K562 (cell line): Measurements from ENCODE around the gene SORCS2. TPM values are rescaled to one million over a fixed set of nuclear protein-coding genes. Genes with fewer than 3 reads are reported as not detected.

ENCODE experiments used
- ATAC-seq: fragments of 200-7000 bp; cut with Tn5 transposase; 3 replicates; pipeline ENCODE4 v1.9.1; 2020; ENCODE audit warnings: moderate library complexity
- BruUV-seq: library from RNA; stranded (reverse); fragments of 400-500 nt; replicated peaks from 2 replicates; lab custom pipeline; 2021; lab: Mats Ljungman, UMichigan
- CTCF ChIA-PET: fragments of 300-600 bp; formaldehyde crosslinking; extraction: SDS; loops from one replicate; lab custom pipeline; 2021; ENCODE audit warnings: low intra/inter-chr PET ratio; lab: Yijun Ruan, JAX
- POLR2A ChIA-PET: fragments of 300-600, 350-650 bp; sonication (Branson Sonifier 250); formaldehyde crosslinking; extraction: SDS; loops from one replicate; lab custom pipeline; 2021; ENCODE audit warnings: antibody characterized with exemption, inconsistent platforms; lab: Yijun Ruan, JAX
- DNase-seq, 4 experiments: peaks; one replicate each; pipeline versions ENCODE4 v3.0.0 to v3.0.0-alpha.2; 2011 to 2018; ENCODE audit warnings: low spot score in 3 of 4, mixed read lengths in 3 of 4; ENCODE audit errors: extremely low read depth in 1 of 4
- FAIRE-seq: peaks from 2 replicates; lab custom pipeline; 2011; peaks lifted over from hg19 to GRCh38; lab: Jason Lieb, UNC
- H2AFZ ChIP-seq: 2 replicates; pipeline ENCODE4 v1.6.0; 2011; ENCODE audit warnings: low read depth, low read length, control low read depth, inconsistent platforms
- H3K27ac ChIP-seq: fragments of 200-600 bp; 3 replicates; pipeline ENCODE4 v1.8.0; 2011; ENCODE audit warnings: low read depth, mild to moderate bottlenecking, control low read depth, inconsistent platforms, low read length, moderate library complexity, mixed read lengths; ENCODE audit errors: extremely low read depth
- H3K27me3 ChIP-seq, 2 experiments: fragments of 300-600 bp in 1 of 2; 2 replicates in 1 of 2; 3 replicates in 1 of 2; pipeline versions ENCODE4 v1.6.0 to v1.8.0; 2011; ENCODE audit warnings: inconsistent platforms in 2 of 2, low read length in 2 of 2, mild to moderate bottlenecking in 1 of 2, mixed read lengths in 1 of 2, moderate library complexity in 1 of 2; ENCODE audit not compliant: control insufficient read depth in 2 of 2, insufficient read depth in 2 of 2
- H3K36me3 ChIP-seq: fragments of 300-600 bp; 3 replicates; pipeline ENCODE4 v1.8.0; 2011; ENCODE audit warnings: mild to moderate bottlenecking, low read length, inconsistent platforms; ENCODE audit not compliant: control insufficient read depth, insufficient read depth
- H3K4me1 ChIP-seq, 2 experiments: fragments of 200-600 bp in 1 of 2; replicated peaks in 1 of 2; 2 replicates in 1 of 2; 3 replicates in 1 of 2; pipeline versions ENCODE4 v1.5.1 to v1.8.0; 2011; ENCODE audit warnings: inconsistent platforms in 2 of 2, low read length in 2 of 2, mild to moderate bottlenecking in 1 of 2, mixed read lengths in 1 of 2, moderate library complexity in 1 of 2; ENCODE audit not compliant: control insufficient read depth in 2 of 2, insufficient read depth in 2 of 2
- H3K4me2 ChIP-seq: 2 replicates; pipeline ENCODE4 v1.6.1; 2011; ENCODE audit warnings: low read length, control low read depth, inconsistent platforms, mixed read lengths; ENCODE audit not compliant: insufficient read depth
- H3K4me3 ChIP-seq: fragments of 200-600 bp; sonication (generic), shearing (Covaris generic); 2 replicates; pipeline ENCODE4 v1.5.1; 2016; ENCODE audit warnings: control low read depth, inconsistent platforms
- H3K79me2 ChIP-seq: fragments of 200-600 bp; 3 replicates; pipeline ENCODE4 v1.8.0; 2011; ENCODE audit warnings: low read length, inconsistent platforms; ENCODE audit not compliant: control insufficient read depth, insufficient read depth
- H3K9ac ChIP-seq, 2 experiments: 2 replicates each; pipeline versions ENCODE4 v1.6.0 to v1.6.1; 2011; ENCODE audit warnings: low read depth in 2 of 2, low read length in 2 of 2, control low read depth in 1 of 2, inconsistent platforms in 1 of 2, mild to moderate bottlenecking in 1 of 2, mixed read lengths in 1 of 2; ENCODE audit not compliant: insufficient read depth in 1 of 2
- H3K9me1 ChIP-seq: one replicate; pipeline ENCODE4 v1.6.0; 2011; ENCODE audit warnings: inconsistent platforms, mild to moderate bottlenecking, low read length, moderate library complexity; ENCODE audit not compliant: control insufficient read depth, insufficient read depth
- H3K9me3 ChIP-seq: replicated peaks from 2 replicates; pipeline ENCODE4 v1.5.1; 2011; ENCODE audit warnings: low read depth, low read length, inconsistent platforms; ENCODE audit not compliant: control insufficient read depth, insufficient read depth
- H4K20me1 ChIP-seq: replicated peaks from 2 replicates; pipeline ENCODE4 v1.6.1; 2011; ENCODE audit warnings: low read length, inconsistent platforms, mixed read lengths; ENCODE audit not compliant: control insufficient read depth, insufficient read depth
- BDP1 ChIP-seq: IDR thresholded peaks from 3 replicates; pipeline ENCODE4 v1.6.1; 2011; ENCODE audit not compliant: insufficient read length, insufficient read depth
- CBFA2T2 ChIP-seq: fragments of 450-650 bp; conservative IDR thresholded peaks from 2 replicates; pipeline ENCODE4 v1.6.1; 2017; ENCODE audit warnings: mild to moderate bottlenecking
- HNRNPLL ChIP-seq: fragments of 200-400 bp; formaldehyde crosslinking; IDR thresholded peaks from 2 replicates; pipeline ENCODE4 v1.6.1; 2017; ENCODE audit warnings: low read length, low read depth, mild to moderate bottlenecking; ENCODE audit not compliant: poor library complexity, severe bottlenecking
- MLX ChIP-seq, 2 experiments: fragments of 450-650 bp in 1 of 2; sonication (generic) in 1 of 2; formaldehyde crosslinking; conservative IDR thresholded peaks; 2 replicates each; pipeline versions ENCODE4 v1.4.0 to v1.8.1; 2020 to 2022; ENCODE audit warnings: mild to moderate bottlenecking in 1 of 2, missing genetic modification reagents in 1 of 2
- RBM25 ChIP-seq: fragments of 200-400 bp; formaldehyde crosslinking; IDR thresholded peaks from 2 replicates; pipeline ENCODE4 v1.6.1; 2018; ENCODE audit warnings: low read length, low read depth, moderate library complexity; ENCODE audit not compliant: severe bottlenecking
- RCOR1 ChIP-seq, 2 experiments: IDR thresholded peaks; 2 replicates each; pipeline ENCODE4 v1.6.1; 2012; ENCODE audit warnings: low read depth in 2 of 2, low read length in 2 of 2, borderline replicate concordance in 1 of 2, improper control_type of control experiment in 1 of 2
- RHOXF2B ChIP-seq: fragments of 250-450 bp; sonication (Bioruptor Pico); conservative IDR thresholded peaks from 2 replicates; pipeline ENCODE4 v1.5.1; 2021
- ZFP36 ChIP-seq: fragments of 150-350 bp; IDR thresholded peaks from 2 replicates; pipeline ENCODE4 v1.6.1; 2018; ENCODE audit warnings: low read length, low read depth; ENCODE audit not compliant: partially characterized antibody
- ZNF764 ChIP-seq: fragments of 250-450 bp; sonication (Bioruptor Pico); IDR thresholded peaks from 2 replicates; pipeline ENCODE4 v1.4.0; 2020; ENCODE audit warnings: low read depth, mild to moderate bottlenecking, moderate library complexity
- WGBS: fragments of 100-300 bp; shearing (Covaris generic); methylation state at CpG from one replicate; pipeline ENCODE4 v1.1.6; 2016; ENCODE audit warnings: low coverage, mixed read lengths; ENCODE audit not compliant: insufficient coverage; ENCODE audit errors: missing lambda C conversion rate; 5-methylcytosine and 5-hydroxymethylcytosine counted together
- in situ Hi-C: fragments of 300-500 bp; cut with MboI; formaldehyde crosslinking; loops from 4 replicates; pipeline ENCODE4 v1.15.0; 2018; ENCODE audit warnings: inconsistent platforms, mixed read lengths
- intact Hi-C: fragments of 100-400 bp; cut with micrococcal nuclease; formaldehyde crosslinking; loops from 2 replicates; pipeline ENCODE4 v1.14.2; 2022
- polyA plus RNA-seq, 8 experiments: library from polyadenylated mRNA; depleted of rRNA in 4 of 8; stranded (reverse) in 5 of 8; unstranded in 3 of 8; fragments of >200 nt; fragmentation: Nextera tagmentation in 2 of 8; fragmentation: Illumina TruSeq in 1 of 8; extraction: Ambion mirVana in 2 of 8; extraction: Trizol in 1 of 8; gene quantifications; 2 replicates each; pipeline versions ENCODE4 v1.2.1 to v1.2.3, GENCODE V29; 2011 to 2014; ENCODE audit warnings: inconsistent platforms in 1 of 8, missing spikeins in 1 of 8
- total RNA-seq, 7 experiments: library from RNA; depleted of rRNA in 6 of 7; stranded (reverse); fragments of >200 nt in 6 of 7; fragmentation: Illumina TruSeq in 2 of 7; extraction: Trizol in 2 of 7; gene quantifications; 2 replicates each; pipeline versions ENCODE4 v1.2.1 to v1.2.3, GENCODE V29; 2011 to 2021; ENCODE audit warnings: low replicate concordance in 1 of 7

SORCS2 gene
- total and polyA plus RNA-seq, 9 of the 15 experiments (the other 6 are each of a cell fraction or from before 2014, with no cell fraction given): not detected

- TF ChIP-seq MLX (CRISPR knock-in tag; conservative IDR thresholded peaks at IDR 0.05) (no peak), HNRNPLL (no peak), BDP1 (no peak), RCOR1 (IDR thresholded peaks at IDR 0.05; ENCODE audit: borderline replicate concordance in 1 of 2, low read depth in 2 of 2, low read length in 2 of 2) (no peak), CBFA2T2 (no peak), RHOXF2B (CRISPR knock-in tag) (no peak)
These were observed 313.8 kb downstream of the SORCS2 start (continued) for GRCh38 chr4:7506119-7506518.

DNA sequence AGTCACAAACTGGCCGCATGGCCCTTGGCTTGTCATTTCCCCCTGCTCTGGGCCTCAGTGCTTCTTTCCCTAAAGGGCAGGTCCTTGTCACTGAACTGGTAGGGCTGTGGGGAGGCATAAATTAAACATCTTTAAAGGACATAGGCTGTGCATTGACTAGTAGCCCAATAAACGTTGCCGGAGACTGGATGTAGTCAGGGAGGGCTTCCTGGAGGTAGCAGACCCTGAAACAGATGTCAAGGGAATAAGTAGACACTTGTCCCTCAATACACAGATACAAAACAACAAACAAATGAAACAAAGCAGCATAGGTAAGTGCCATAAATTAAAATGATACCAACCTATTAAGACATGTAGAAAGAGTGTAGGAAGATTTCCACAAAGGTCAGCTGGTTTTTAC, 314.2 kb downstream of the SORCS2 start:
- Histone ChIP-seq H4K20me1 (peaks cover 5% of the 10 kb centered on the region), H3K9me1 (no peaks in the 10 kb centered on the region), H3K4me3 (no peak overlapping the region), H3K9ac (no peak overlapping the region), H3K27ac (no peak overlapping the region), H3K9me3 (no peaks in the 10 kb centered on the region), H3K4me2 (no peak overlapping the region), H3K79me2 (no peaks in the 10 kb centered on the region), H2AFZ (no peak overlapping the region), H3K36me3 (no peaks in the 10 kb centered on the region), H3K27me3 (peaks cover 15 to 71% of the 10 kb centered on the region in 2 experiments; a peak in 3 of 5 replicates), H3K4me1 (no peaks in the 10 kb centered on the region; a peak in 1 of 5 replicates)
- TF ChIP-seq ZFP36 (peak; percentile 94), ZNF764 (CRISPR knock-in tag) (no peak), RBM25 (peak; percentile 38)
- ChIA-PET CTCF (no interaction called here), POLR2A (no interaction called here)
- ATAC-seq: no peak
- 0% methylated on average over 3 of the region's 3 CpGs for WGBS
- BruUV-seq: no TSS peak
- in situ Hi-C loops (no loop called here), intact Hi-C loops (no loop called here)
- no peak for DNase-seq
- no peak for FAIRE-seq
